ENCODE results near the gene MANF.

GRCh38 chr3:51371943-51372557, 13.0 kb upstream of the MANF start:
- TF ChIP-seq POLR2A (IDR thresholded peaks at IDR 0.05) (no peak), CTCF (IDR thresholded peaks at IDR 0.05) (peak; percentile 38 to 64 (median 56))
